IMR-90 (cell line): Measurements from ENCODE around the gene NAA30. TPM values are rescaled to one million over a fixed set of nuclear protein-coding genes. Genes with fewer than 3 reads are reported as not detected.

ENCODE experiments used
- ATAC-seq: fragments of 200-7000 bp; cut with Tn5 transposase; 2 replicates; pipeline ENCODE4 v1.9.1; 2020; ENCODE audit warnings: low read depth, mild to moderate bottlenecking, moderate library complexity
- BruUV-seq: library from RNA; stranded (reverse); fragments of 400-500 nt; replicated peaks from 2 replicates; lab custom pipeline; 2021; lab: Mats Ljungman, UMichigan
- CTCF ChIA-PET: fragments of 300-600 bp; formaldehyde crosslinking; extraction: SDS; loops from one replicate; lab custom pipeline; 2021; ENCODE audit warnings: antibody characterized with exemption; lab: Yijun Ruan, JAX
- POLR2A ChIA-PET: fragments of 300-600 bp; sonication (Branson Sonifier 250); formaldehyde crosslinking; loops from one replicate; lab custom pipeline; 2022; ENCODE audit warnings: antibody characterized with exemption; ENCODE audit not compliant: unreplicated experiment; lab: Charles Lee
- DNase-seq: peaks from one replicate; pipeline ENCODE4 v3.0.0; 2013
- H2AFZ ChIP-seq: replicated peaks from 2 replicates; pipeline ENCODE3; 2013; ENCODE audit warnings: low read length, mild to moderate bottlenecking; ENCODE audit not compliant: poor library complexity
- H2AK5ac ChIP-seq: 2 replicates; pipeline ENCODE4 v1.6.1; 2013; ENCODE audit warnings: low read depth, low read length, inconsistent platforms
- H2AK9ac ChIP-seq: replicated peaks from 2 replicates; pipeline ENCODE3; 2013; ENCODE audit warnings: mild to moderate bottlenecking, low read depth, low read length, moderate library complexity; ENCODE audit not compliant: poor library complexity
- H2BK120ac ChIP-seq: 2 replicates; pipeline ENCODE4 v1.6.1; 2013; ENCODE audit warnings: low read depth, low read length, inconsistent platforms
- H2BK15ac ChIP-seq: 3 replicates; pipeline ENCODE4 v1.6.1; 2013; ENCODE audit warnings: low read depth, low read length, inconsistent platforms
- H2BK20ac ChIP-seq: 2 replicates; pipeline ENCODE4 v1.6.1; 2013; ENCODE audit warnings: low read depth, mild to moderate bottlenecking, inconsistent platforms, low read length, moderate library complexity
- H2BK5ac ChIP-seq: 2 replicates; pipeline ENCODE4 v1.6.1; 2013; ENCODE audit warnings: mild to moderate bottlenecking, low read depth, low read length, inconsistent platforms; ENCODE audit not compliant: poor library complexity, severe bottlenecking
- H3K14ac ChIP-seq: replicated peaks from 2 replicates; pipeline ENCODE4 v1.6.1; 2013; ENCODE audit warnings: low read depth, low read length, inconsistent platforms
- H3K18ac ChIP-seq: 2 replicates; pipeline ENCODE4 v1.6.1; 2013; ENCODE audit warnings: low read depth, low read length, control low read depth
- H3K23ac ChIP-seq: 2 replicates; pipeline ENCODE4 v1.6.1; 2013; ENCODE audit warnings: low read depth, low read length, inconsistent platforms
- H3K27ac ChIP-seq: 2 replicates; pipeline ENCODE4 v1.5.1; 2013; ENCODE audit warnings: mild to moderate bottlenecking, control low read depth, low read length; ENCODE audit not compliant: insufficient read depth
- H3K27me3 ChIP-seq: 2 replicates; pipeline ENCODE4 v1.6.1; 2013; ENCODE audit warnings: low read length; ENCODE audit not compliant: control insufficient read depth, insufficient read depth
- H3K36me3 ChIP-seq: 2 replicates; pipeline ENCODE4 v1.6.1; 2013; ENCODE audit warnings: low read length, mixed read lengths; ENCODE audit not compliant: control insufficient read depth, insufficient read depth
- H3K4ac ChIP-seq: 2 replicates; pipeline ENCODE4 v1.6.1; 2013; ENCODE audit warnings: low read depth, low read length, inconsistent platforms
- H3K4me1 ChIP-seq: 2 replicates; pipeline ENCODE4 v1.6.1; 2013; ENCODE audit warnings: low read length, mixed read lengths; ENCODE audit not compliant: control insufficient read depth, insufficient read depth
- H3K4me2 ChIP-seq: 2 replicates; pipeline ENCODE4 v1.6.1; 2013; ENCODE audit warnings: low read depth, mild to moderate bottlenecking, control low read depth, low read length, moderate library complexity
- H3K4me3 ChIP-seq: 2 replicates; pipeline ENCODE4 v1.5.1; 2013; ENCODE audit warnings: low read depth, mild to moderate bottlenecking, control low read depth, low read length, moderate library complexity; ENCODE audit not compliant: insufficient read depth
- H3K56ac ChIP-seq: 2 replicates; pipeline ENCODE4 v1.6.1; 2013; ENCODE audit warnings: low read length, inconsistent platforms; ENCODE audit not compliant: insufficient read depth; ENCODE audit errors: extremely low read depth
- H3K79me1 ChIP-seq, 2 experiments: 2 replicates each; pipeline ENCODE4 v1.6.1; 2013; ENCODE audit warnings: low read length in 2 of 2, inconsistent platforms in 1 of 2, low read depth in 1 of 2
- H3K9ac ChIP-seq: 2 replicates; pipeline ENCODE4 v1.6.1; 2013; ENCODE audit warnings: low read depth, low read length, control low read depth
- H3K9me1 ChIP-seq: 2 replicates; pipeline ENCODE4 v1.6.1; 2013; ENCODE audit warnings: low read length, inconsistent platforms; ENCODE audit not compliant: insufficient read depth
- H3K9me3 ChIP-seq: 2 replicates; pipeline ENCODE4 v1.6.1; 2013; ENCODE audit warnings: low read length; ENCODE audit not compliant: control insufficient read depth, insufficient read depth
- H4K20me1 ChIP-seq: 2 replicates; pipeline ENCODE4 v1.6.1; 2013; ENCODE audit warnings: low read length, inconsistent platforms; ENCODE audit not compliant: insufficient read depth
- H4K5ac ChIP-seq: 2 replicates; pipeline ENCODE4 v1.6.1; 2013; ENCODE audit warnings: mild to moderate bottlenecking, low read depth, low read length, control low read depth
- H4K8ac ChIP-seq, 2 experiments: 2 replicates each; pipeline ENCODE4 v1.6.1; 2013; ENCODE audit warnings: low read depth in 2 of 2, low read length in 2 of 2, control low read depth in 1 of 2, inconsistent platforms in 1 of 2
- H4K91ac ChIP-seq: 2 replicates; pipeline ENCODE4 v1.6.1; 2013; ENCODE audit warnings: low read depth, low read length, inconsistent platforms; ENCODE audit not compliant: insufficient read depth
- BHLHE40 ChIP-seq: fragments of 150-350 bp; IDR thresholded peaks from 2 replicates; pipeline ENCODE4 v1.6.1; 2016; ENCODE audit warnings: mild to moderate bottlenecking, low read depth, low read length
- CEBPB ChIP-seq: IDR thresholded peaks from 2 replicates; pipeline ENCODE4 v1.6.1; 2012; ENCODE audit warnings: low read depth, low read length, improper control_type of control experiment
- CHD1 ChIP-seq: IDR thresholded peaks from 2 replicates; pipeline ENCODE4 v1.6.1; 2012; ENCODE audit warnings: low read depth, low read length, improper control_type of control experiment
- CTCF ChIP-seq: conservative IDR thresholded peaks from 2 replicates; pipeline ENCODE4 v1.5.1; 2012; ENCODE audit warnings: mild to moderate bottlenecking, low read depth, low read length, improper control_type of control experiment
- FOS ChIP-seq: fragments of 150-350 bp; IDR thresholded peaks from 2 replicates; pipeline ENCODE4 v1.6.1; 2016; ENCODE audit warnings: low read depth, low read length
- MAFK ChIP-seq: IDR thresholded peaks from 2 replicates; pipeline ENCODE4 v1.6.1; 2012; ENCODE audit warnings: low read depth, low read length, improper control_type of control experiment
- MAZ ChIP-seq: IDR thresholded peaks from 2 replicates; pipeline ENCODE4 v1.6.1; 2012; ENCODE audit warnings: low read depth, mild to moderate bottlenecking, low read length, improper control_type of control experiment, moderate library complexity, borderline replicate concordance
- MXI1 ChIP-seq: IDR thresholded peaks from 2 replicates; pipeline ENCODE4 v1.6.1; 2012; ENCODE audit warnings: low read depth, mild to moderate bottlenecking, low read length, moderate library complexity, borderline replicate concordance
- NFE2L2 ChIP-seq: fragments of 150-350 bp; IDR thresholded peaks from 2 replicates; pipeline ENCODE4 v1.6.1; 2016; ENCODE audit warnings: low read depth, mild to moderate bottlenecking, low read length
- POLR2A ChIP-seq: IDR thresholded peaks from 2 replicates; pipeline ENCODE4 v1.6.1; 2012; ENCODE audit warnings: mild to moderate bottlenecking, low read depth, low read length
- RFX5 ChIP-seq: IDR thresholded peaks from 2 replicates; pipeline ENCODE4 v1.8.0; 2012; ENCODE audit warnings: low read depth, mild to moderate bottlenecking, low read length, moderate library complexity
- dilution Hi-C: fragments of 300-500 bp; cut with HindIII; formaldehyde crosslinking; loops from one replicate; pipeline ENCODE4 v1.14.3; 2018; ENCODE audit warnings: low sequenced_read_pairs; ENCODE audit not compliant: unreplicated experiment
- in situ Hi-C: fragments of 300-500 bp; cut with MboI; formaldehyde crosslinking; loops from 3 replicates; pipeline ENCODE4 v1.14.3; 2019; ENCODE audit warnings: low sequenced_read_pairs, inconsistent platforms, mixed read lengths
- intact Hi-C: fragments of 100-400 bp; cut with micrococcal nuclease; formaldehyde crosslinking; loops from 2 replicates; pipeline ENCODE4 v1.10.0; 2022
- polyA plus RNA-seq, 3 experiments: library from polyadenylated mRNA; depleted of rRNA; stranded (reverse); fragments of >200 nt; gene quantifications; 2 replicates each; pipeline ENCODE4 v1.2.3, GENCODE V29; 2012; ENCODE audit warnings: low replicate concordance in 1 of 3
- total RNA-seq: library from RNA; depleted of rRNA; stranded (reverse); fragments of >200 nt; gene quantifications from 2 replicates; pipeline ENCODE4 v1.2.3, GENCODE V29; 2012

Gene NAA30
- total and polyA plus RNA-seq, 2 of the 4 experiments (the other 2 are of a cell fraction): 5.8 to 24.4 TPM

DNA sequence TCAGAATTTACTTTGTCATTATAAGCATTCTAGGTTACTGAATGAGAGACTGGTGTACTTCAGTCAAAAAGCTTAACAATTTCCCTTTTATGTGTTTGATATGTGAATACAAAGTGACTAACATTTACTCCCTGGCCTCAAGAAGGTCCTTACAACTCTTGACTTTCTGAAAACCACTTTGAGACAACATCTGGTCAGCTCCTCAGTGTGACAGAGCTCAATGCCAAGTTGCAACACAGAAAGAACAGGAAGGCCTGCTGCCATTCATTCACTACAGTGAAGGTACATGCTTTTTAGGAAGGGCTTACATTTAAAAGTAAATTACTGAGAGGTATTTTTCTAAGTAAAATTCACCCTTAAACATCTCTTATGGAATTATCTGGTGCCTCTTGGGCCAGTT is 2.3 kb upstream of the NAA30 start:
- in situ Hi-C loops (no loop called here), intact Hi-C loops (no loop called here), dilution Hi-C loops (no loop called here)
- Histone ChIP-seq H2BK20ac (no peak overlapping the region), H3K4me2 (no peak overlapping the region), H3K18ac (no peak overlapping the region), H3K9ac (no peak overlapping the region), H3K27me3 (no peaks in the 10 kb centered on the region), H3K79me1 (peaks cover 7 to 19% of the 10 kb centered on the region in 2 experiments; a peak in 3 of 4 replicates), H3K4me3 (no peak overlapping the region), H3K9me3 (no peaks in the 10 kb centered on the region), H3K4ac (no peak overlapping the region), H2AFZ (no peak overlapping the region), H3K36me3 (no peaks in the 10 kb centered on the region), H3K4me1 (peaks cover 6% of the 10 kb centered on the region), H3K56ac (no peak overlapping the region), H2AK5ac (no peak overlapping the region), H2BK120ac (no peak overlapping the region), H2AK9ac (no peak overlapping the region), H3K27ac (no peak overlapping the region), H4K5ac (no peak overlapping the region), H2BK15ac (no peak overlapping the region), H3K9me1 (peaks cover 5% of the 10 kb centered on the region; the same call in 1 of the 2 replicates), H3K14ac (no peak overlapping the region), H3K23ac (no peak overlapping the region), H2BK5ac (no peak overlapping the region), H4K20me1 (peaks cover 10% of the 10 kb centered on the region; the same call in 1 of the 2 replicates), H4K91ac (no peak overlapping the region), H4K8ac (no peak overlapping the region)
- CTCF ChIA-PET: no interaction called here
- ATAC-seq (no peak), DNase-seq (no peak)
- no TSS peak for BruUV-seq
- POLR2A ChIA-PET: no interaction called here
- no peak for TF ChIP-seq CTCF
- TF ChIP-seq MAFK: no peak
- TF ChIP-seq POLR2A: no peak
- TF ChIP-seq CEBPB: no peak
- TF ChIP-seq CHD1: no peak
- TF ChIP-seq NFE2L2: no peak
- TF ChIP-seq BHLHE40: no peak
- no peak for TF ChIP-seq MXI1
- TF ChIP-seq FOS: no peak
- TF ChIP-seq MAZ: no peak
- TF ChIP-seq RFX5: no peak
